ENCODE results near the gene DDIAS. TPM values are rescaled to one million over a fixed set of nuclear protein-coding genes. Genes with fewer than 3 reads are reported as not detected.

The DDIAS gene
- total RNA-seq, 1 experiment from 2014 or later = 17.1 TPM

- ATAC-seq (no peak), DNase-seq (ENCODE audit: low read depth, low spot score) (no peak)
- intact Hi-C loops (cut with micrococcal nuclease) = no loop called here
- Histone ChIP-seq H3K4me2 (ENCODE audit: low read length) (no peak overlapping the region), H3K4me3 (replicated peaks in 1 of 2; ENCODE audit: low read depth in 1 of 2, low read length in 2 of 2) (no peak overlapping the region), H3K9me2 (ENCODE audit: insufficient read depth) (no peaks in the 10 kb centered on the region), H3K27me3 (ENCODE audit: insufficient read depth, low read length) (no peaks in the 10 kb centered on the region), H3K27ac (ENCODE audit: low read depth, low read length) (no peak overlapping the region), H3K36me3 (ENCODE audit: control insufficient read depth in 1 of 2, insufficient read depth in 2 of 2, low read length in 2 of 2) (no peaks in the 10 kb centered on the region), H2AFZ (ENCODE audit: low read depth, low read length, poor library complexity, severe bottlenecking) (no peak overlapping the region), H4K20me1 (ENCODE audit: insufficient read depth) (no peaks in the 10 kb centered on the region), H3K79me2 (ENCODE audit: insufficient read depth, low read length) (no peaks in the 10 kb centered on the region), H3K9ac (ENCODE audit: low read length) (no peak overlapping the region), H3K4me1 (ENCODE audit: control insufficient read depth in 1 of 2, insufficient read depth in 2 of 2, low read length in 2 of 2) (no peaks in the 10 kb centered on the region), H3K9me3 (ENCODE audit: control insufficient read depth in 1 of 2, insufficient read depth in 1 of 2, low read depth in 1 of 2, low read length in 2 of 2) (no peaks in the 10 kb centered on the region)
- ChIA-PET RAD21 (ENCODE audit: low non-redundant PET in 1 of 2, low total read pairs in 2 of 2, uncharacterized antibody in 2 of 2, unreplicated experiment in 2 of 2) (no interaction called here), POLR2A (no interaction called here), CTCF (no interaction called here)
- BruUV-seq (replicated peaks) = no TSS peak
- no peak for TF ChIP-seq FOSL1 (IDR thresholded peaks at IDR 0.05; ENCODE audit: low read depth)
Measured at GRCh38 chr11:82869657-82870056, 31.9 kb upstream of the DDIAS start.

DNA sequence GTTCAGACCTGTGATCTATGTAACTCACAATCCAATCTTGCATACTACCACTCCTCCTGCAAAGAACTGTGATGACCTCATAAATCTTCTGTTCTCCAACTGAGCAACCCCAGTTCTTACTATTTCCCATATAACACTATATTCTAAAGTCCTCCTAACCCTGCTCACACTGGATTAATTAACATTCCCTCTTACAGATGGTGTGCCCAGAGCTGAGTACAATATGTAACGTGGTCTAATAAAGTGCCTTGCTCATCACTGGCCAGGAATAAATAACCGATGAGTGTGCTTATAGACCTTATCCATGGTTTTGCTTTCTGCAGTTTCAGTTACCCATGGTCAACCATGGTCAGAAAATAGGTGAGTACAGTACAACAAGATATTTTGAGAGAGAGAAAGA, 29.9 kb upstream of the DDIAS start:
- Histone ChIP-seq H3K9me2 (ENCODE audit: insufficient read depth) (no peaks in the 10 kb centered on the region), H3K27ac (ENCODE audit: low read depth, low read length) (no peak overlapping the region), H3K9me3 (ENCODE audit: control insufficient read depth in 1 of 2, insufficient read depth in 1 of 2, low read depth in 1 of 2, low read length in 2 of 2) (no peaks in the 10 kb centered on the region), H3K9ac (ENCODE audit: low read length) (no peak overlapping the region), H3K79me2 (ENCODE audit: insufficient read depth, low read length) (no peaks in the 10 kb centered on the region), H3K36me3 (ENCODE audit: control insufficient read depth in 1 of 2, insufficient read depth in 2 of 2, low read length in 2 of 2) (no peaks in the 10 kb centered on the region), H4K20me1 (ENCODE audit: insufficient read depth) (no peaks in the 10 kb centered on the region), H2AFZ (ENCODE audit: low read depth, low read length, poor library complexity, severe bottlenecking) (no peak overlapping the region), H3K4me2 (ENCODE audit: low read length) (no peak overlapping the region), H3K27me3 (ENCODE audit: insufficient read depth, low read length) (no peaks in the 10 kb centered on the region), H3K4me1 (ENCODE audit: control insufficient read depth in 1 of 2, insufficient read depth in 2 of 2, low read length in 2 of 2) (no peaks in the 10 kb centered on the region), H3K4me3 (replicated peaks in 1 of 2; ENCODE audit: low read depth in 1 of 2, low read length in 2 of 2) (no peak overlapping the region)
- intact Hi-C loops (cut with micrococcal nuclease) = no loop called here
- no TSS peak for BruUV-seq (replicated peaks)
- TF ChIP-seq REST (IDR thresholded peaks at IDR 0.05; ENCODE audit: low read depth) (no peak), CEBPB (IDR thresholded peaks at IDR 0.05; ENCODE audit: low read depth) (no peak), FOSL1 (IDR thresholded peaks at IDR 0.05; ENCODE audit: low read depth) (no peak), EGR1 (IDR thresholded peaks at IDR 0.05; ENCODE audit: low read depth) (no peak), JUND (IDR thresholded peaks at IDR 0.05) (no peak), POLR2AphosphoS5 (IDR thresholded peaks at IDR 0.05; ENCODE audit: low read depth, low read length) (no peak), SIN3A (IDR thresholded peaks at IDR 0.05; ENCODE audit: low read depth) (no peak), CTCF (IDR thresholded peaks at IDR 0.05 in 2 of 3, conservative IDR thresholded peaks at IDR 0.05 in 1 of 3; ENCODE audit: borderline replicate concordance in 1 of 3, insufficient read depth in 1 of 3, low read depth in 2 of 3, low read length in 2 of 3) (no peak), ZFX (IDR thresholded peaks at IDR 0.05) (no peak), ZNF274 (IDR thresholded peaks at IDR 0.05; ENCODE audit: low read depth, low read length) (no peak), POLR2A (IDR thresholded peaks at IDR 0.05; ENCODE audit: borderline replicate concordance, extremely low read depth, insufficient read depth, insufficient read length) (no peak), YY1 (IDR thresholded peaks at IDR 0.05; ENCODE audit: extremely low read depth, insufficient replicate concordance, low read depth, low read length) (no peak), EZH2phosphoT487 (IDR thresholded peaks at IDR 0.05; ENCODE audit: borderline replicate concordance) (no peak), TCF7L2 (IDR thresholded peaks at IDR 0.05; ENCODE audit: borderline replicate concordance, extremely low read depth, insufficient read depth, insufficient read length) (no peak)
- TF ChIP-seq, protein P1, sequence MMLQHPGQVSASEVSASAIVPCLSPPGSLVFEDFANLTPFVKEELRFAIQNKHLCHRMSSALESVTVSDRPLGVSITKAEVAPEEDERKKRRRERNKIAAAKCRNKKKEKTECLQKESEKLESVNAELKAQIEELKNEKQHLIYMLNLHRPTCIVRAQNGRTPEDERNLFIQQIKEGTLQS (IDR thresholded peaks at IDR 0.05) = no peak
- ATAC-seq (no peak), DNase-seq (ENCODE audit: low read depth, low spot score) (no peak)
- POLR2A ChIA-PET = no interaction called here
- RAD21 ChIA-PET (ENCODE audit: low non-redundant PET in 1 of 2, low total read pairs in 2 of 2, uncharacterized antibody in 2 of 2, unreplicated experiment in 2 of 2) = no interaction called here
- CTCF ChIA-PET = no interaction called here

Data from HCT116 (cell line).